Liver (tissue), 3 donors: ENCODE data around the gene SMIM21.

Experiments
- ATF3 ChIP-seq: IDR thresholded peaks from 2 replicates; pipeline ENCODE4 v1.6.1; 2016; ENCODE audit warnings: antibody characterized with exemption
- CTCF ChIP-seq: fragments of 150-350 bp; IDR thresholded peaks from 2 replicates; pipeline ENCODE4 v1.5.1; 2017; ENCODE audit warnings: improper control_type of control experiment, low read depth, low read length; ENCODE audit not compliant: missing input control
- EGR1 ChIP-seq, 2 donors: IDR thresholded peaks; 2 replicates each; pipeline ENCODE4 v1.6.1; 2016 to 2018; ENCODE audit warnings: antibody characterized with exemption in 2 of 2, low read depth in 2 of 2
- GABPA ChIP-seq, 2 donors: IDR thresholded peaks in 1 of 2; conservative IDR thresholded peaks in 1 of 2; 2 replicates each; pipeline ENCODE4 v1.6.1; 2016; ENCODE audit warnings: antibody characterized with exemption in 2 of 2, mild to moderate bottlenecking in 1 of 2, moderate library complexity in 1 of 2
- HNF4A ChIP-seq, 2 donors: conservative IDR thresholded peaks; 2 replicates each; pipeline ENCODE4 v1.6.1; 2016; ENCODE audit warnings: antibody characterized with exemption in 2 of 2, mild to moderate bottlenecking in 2 of 2
- JUND ChIP-seq, 2 donors: IDR thresholded peaks; 2 replicates each; pipeline ENCODE4 v1.6.1; 2016; ENCODE audit warnings: antibody characterized with exemption in 2 of 2
- NR2F2 ChIP-seq: IDR thresholded peaks from 2 replicates; pipeline ENCODE4 v1.6.1; 2016; ENCODE audit warnings: antibody characterized with exemption
- RXRA ChIP-seq, 2 donors: IDR thresholded peaks; 2 replicates each; pipeline ENCODE4 v1.6.1; 2017 to 2018; ENCODE audit warnings: antibody characterized with exemption in 2 of 2, mild to moderate bottlenecking in 1 of 2
- SP1 ChIP-seq: IDR thresholded peaks from 2 replicates; pipeline ENCODE4 v1.6.1; 2018; ENCODE audit warnings: antibody characterized with exemption, mild to moderate bottlenecking
- TAF1 ChIP-seq: conservative IDR thresholded peaks from 2 replicates; pipeline ENCODE4 v1.6.1; 2016; ENCODE audit warnings: antibody characterized with exemption, mild to moderate bottlenecking
- YY1 ChIP-seq: IDR thresholded peaks from 2 replicates; pipeline ENCODE4 v1.6.1; 2016; ENCODE audit warnings: antibody characterized with exemption, mild to moderate bottlenecking
- ZBTB33 ChIP-seq: IDR thresholded peaks from 2 replicates; pipeline ENCODE4 v1.6.1; 2016; ENCODE audit warnings: antibody characterized with exemption
- TF ChIP-seq, protein P1 (sequence below): IDR thresholded peaks from 2 replicates; pipeline ENCODE4 v1.6.1; 2016; ENCODE audit warnings: antibody characterized with exemption, mild to moderate bottlenecking
- TF ChIP-seq, protein P2 (sequence below): IDR thresholded peaks from 2 replicates; pipeline ENCODE4 v1.6.1; 2016; ENCODE audit warnings: antibody characterized with exemption
- donor health status: healthy.
- donor health status: healthy.

GRCh38 chr18:75360941-75361340 lies 66.6 kb downstream of the SMIM21 start:
- TF ChIP-seq CTCF (no peak), GABPA (IDR thresholded peaks at IDR 0.05 in 1 of 2, conservative IDR thresholded peaks at IDR 0.05 in 1 of 2) (no peak), SP1 (no peak), HNF4A (conservative IDR thresholded peaks at IDR 0.05) (no peak), EGR1 (IDR thresholded peaks at IDR 0.05; ENCODE audit: low read depth in 2 of 2) (no peak), JUND (IDR thresholded peaks at IDR 0.05) (no peak), ZBTB33 (no peak), YY1 (no peak), ATF3 (no peak), RXRA (IDR thresholded peaks at IDR 0.05) (no peak), TAF1 (no peak), NR2F2 (no peak)
- TF ChIP-seq, protein P1, sequence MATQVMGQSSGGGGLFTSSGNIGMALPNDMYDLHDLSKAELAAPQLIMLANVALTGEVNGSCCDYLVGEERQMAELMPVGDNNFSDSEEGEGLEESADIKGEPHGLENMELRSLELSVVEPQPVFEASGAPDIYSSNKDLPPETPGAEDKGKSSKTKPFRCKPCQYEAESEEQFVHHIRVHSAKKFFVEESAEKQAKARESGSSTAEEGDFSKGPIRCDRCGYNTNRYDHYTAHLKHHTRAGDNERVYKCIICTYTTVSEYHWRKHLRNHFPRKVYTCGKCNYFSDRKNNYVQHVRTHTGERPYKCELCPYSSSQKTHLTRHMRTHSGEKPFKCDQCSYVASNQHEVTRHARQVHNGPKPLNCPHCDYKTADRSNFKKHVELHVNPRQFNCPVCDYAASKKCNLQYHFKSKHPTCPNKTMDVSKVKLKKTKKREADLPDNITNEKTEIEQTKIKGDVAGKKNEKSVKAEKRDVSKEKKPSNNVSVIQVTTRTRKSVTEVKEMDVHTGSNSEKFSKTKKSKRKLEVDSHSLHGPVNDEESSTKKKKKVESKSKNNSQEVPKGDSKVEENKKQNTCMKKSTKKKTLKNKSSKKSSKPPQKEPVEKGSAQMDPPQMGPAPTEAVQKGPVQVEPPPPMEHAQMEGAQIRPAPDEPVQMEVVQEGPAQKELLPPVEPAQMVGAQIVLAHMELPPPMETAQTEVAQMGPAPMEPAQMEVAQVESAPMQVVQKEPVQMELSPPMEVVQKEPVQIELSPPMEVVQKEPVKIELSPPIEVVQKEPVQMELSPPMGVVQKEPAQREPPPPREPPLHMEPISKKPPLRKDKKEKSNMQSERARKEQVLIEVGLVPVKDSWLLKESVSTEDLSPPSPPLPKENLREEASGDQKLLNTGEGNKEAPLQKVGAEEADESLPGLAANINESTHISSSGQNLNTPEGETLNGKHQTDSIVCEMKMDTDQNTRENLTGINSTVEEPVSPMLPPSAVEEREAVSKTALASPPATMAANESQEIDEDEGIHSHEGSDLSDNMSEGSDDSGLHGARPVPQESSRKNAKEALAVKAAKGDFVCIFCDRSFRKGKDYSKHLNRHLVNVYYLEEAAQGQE, result no peak
- TF ChIP-seq, protein P2, sequence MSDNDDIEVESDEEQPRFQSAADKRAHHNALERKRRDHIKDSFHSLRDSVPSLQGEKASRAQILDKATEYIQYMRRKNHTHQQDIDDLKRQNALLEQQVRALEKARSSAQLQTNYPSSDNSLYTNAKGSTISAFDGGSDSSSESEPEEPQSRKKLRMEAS, result no peak
